ENCODE data around the gene MAP4K5. TPM values are rescaled to one million over a fixed set of nuclear protein-coding genes. Genes with fewer than 3 reads are reported as not detected.
"Not testable (repeated sequence)": the region's sequence is repeated elsewhere in the genome, so short reads cannot be mapped to it uniquely, and the experiment has no call there.

The MAP4K5 gene
- total RNA-seq, 4 donors from 2014 or later, result 40.8 to 173 (median 105) TPM

DNA sequence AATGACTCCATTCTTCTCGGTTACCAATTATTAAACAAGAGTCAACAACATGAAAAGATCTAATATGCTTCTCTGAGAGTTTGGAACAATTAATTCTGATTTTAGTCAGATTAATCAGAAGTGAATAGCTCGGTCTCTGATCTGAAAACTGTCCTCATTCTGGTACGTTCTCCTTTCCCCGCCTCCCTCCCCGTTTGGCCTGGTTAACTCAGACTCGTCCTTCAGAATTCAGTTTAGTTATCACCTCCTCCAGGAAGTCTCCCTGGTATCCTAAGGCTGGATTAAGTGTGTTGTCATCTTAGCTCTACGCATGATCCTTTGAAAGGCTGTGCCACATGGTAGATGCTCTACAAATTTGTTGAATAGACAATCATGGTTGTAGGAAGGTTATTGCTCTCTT, 22.2 kb downstream of the MAP4K5 start:
- TF ChIP-seq, protein P1, sequence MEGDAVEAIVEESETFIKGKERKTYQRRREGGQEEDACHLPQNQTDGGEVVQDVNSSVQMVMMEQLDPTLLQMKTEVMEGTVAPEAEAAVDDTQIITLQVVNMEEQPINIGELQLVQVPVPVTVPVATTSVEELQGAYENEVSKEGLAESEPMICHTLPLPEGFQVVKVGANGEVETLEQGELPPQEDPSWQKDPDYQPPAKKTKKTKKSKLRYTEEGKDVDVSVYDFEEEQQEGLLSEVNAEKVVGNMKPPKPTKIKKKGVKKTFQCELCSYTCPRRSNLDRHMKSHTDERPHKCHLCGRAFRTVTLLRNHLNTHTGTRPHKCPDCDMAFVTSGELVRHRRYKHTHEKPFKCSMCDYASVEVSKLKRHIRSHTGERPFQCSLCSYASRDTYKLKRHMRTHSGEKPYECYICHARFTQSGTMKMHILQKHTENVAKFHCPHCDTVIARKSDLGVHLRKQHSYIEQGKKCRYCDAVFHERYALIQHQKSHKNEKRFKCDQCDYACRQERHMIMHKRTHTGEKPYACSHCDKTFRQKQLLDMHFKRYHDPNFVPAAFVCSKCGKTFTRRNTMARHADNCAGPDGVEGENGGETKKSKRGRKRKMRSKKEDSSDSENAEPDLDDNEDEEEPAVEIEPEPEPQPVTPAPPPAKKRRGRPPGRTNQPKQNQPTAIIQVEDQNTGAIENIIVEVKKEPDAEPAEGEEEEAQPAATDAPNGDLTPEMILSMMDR (IDR thresholded peaks at IDR 0.05), result no peak
- TF ChIP-seq POLR2AphosphoS5 (IDR thresholded peaks at IDR 0.05), result no peak
- TF ChIP-seq POLR2A (IDR thresholded peaks at IDR 0.05), result no peak
- TF ChIP-seq EP300 (IDR thresholded peaks at IDR 0.05; ENCODE audit: low read depth), result no peak
- Histone ChIP-seq H3K27ac (no peak overlapping the region), H3K27me3 (no peaks in the 10 kb centered on the region), H3K9me3 (no peaks in the 10 kb centered on the region), H3K36me3 (no peaks in the 10 kb centered on the region), H3K4me1 (no peaks in the 10 kb centered on the region), H3K4me3 (no peak overlapping the region)
- WGBS, 2 donors (ENCODE audit: low coverage in 1 of 2), result 88 to 92% methylated on average over 7 of the region's 7 CpGs
- intact Hi-C loops (cut with DNase I; ENCODE audit: low total_unique reads) (no loop called here), in situ Hi-C loops (cut with MboI; ENCODE audit: low pct_ligation_motif_present in 1 of 4, low pct_unique_long_range_greater_than_20kb in 1 of 4, low sequenced_read_pairs in 3 of 4) (no loop called here)
- DNase-seq, result no peak

DNA sequence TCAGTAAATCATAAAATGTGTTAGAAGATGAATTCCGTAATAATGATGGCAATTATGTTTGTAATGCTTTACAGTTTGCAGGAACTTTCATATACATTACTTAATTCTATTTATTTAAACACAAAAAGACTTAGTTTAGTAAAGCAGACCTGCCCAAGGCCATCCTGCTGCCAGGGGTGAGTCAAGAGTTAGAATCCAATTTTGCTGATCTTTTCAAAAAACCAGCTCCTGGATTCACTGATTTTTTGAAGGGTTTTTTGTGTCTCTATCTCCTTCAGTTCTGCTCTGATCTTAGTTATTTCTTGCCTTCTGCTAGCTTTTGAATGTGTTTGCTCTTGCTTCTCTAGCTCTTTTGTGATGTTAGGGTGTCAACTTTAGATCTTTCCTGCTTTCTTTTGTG, 25.3 kb downstream of the MAP4K5 start:
- intact Hi-C loops (cut with DNase I; ENCODE audit: low total_unique reads), result not testable (repeated sequence)

DNA sequence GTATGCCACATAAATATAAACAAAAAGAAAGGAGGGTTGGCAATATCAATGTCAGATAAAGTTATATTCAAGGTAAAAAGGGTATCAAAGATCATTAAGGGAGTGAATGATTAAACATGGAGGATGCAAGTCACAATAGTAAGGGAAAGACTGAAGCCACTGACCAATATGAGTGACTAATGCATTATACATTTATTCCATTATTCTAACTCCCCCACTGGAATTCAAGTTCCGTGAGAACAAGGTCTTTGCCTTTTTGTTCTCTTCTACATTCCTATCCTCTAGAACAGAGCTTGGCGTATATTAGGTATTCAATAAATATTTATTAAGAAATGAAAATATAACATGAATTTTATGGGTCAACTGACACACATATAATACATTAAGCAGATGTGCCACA, 30.7 kb downstream of the MAP4K5 start:
- intact Hi-C loops (cut with DNase I; ENCODE audit: low total_unique reads), result no loop called here
- in situ Hi-C loops (cut with MboI; ENCODE audit: low pct_ligation_motif_present in 1 of 4, low pct_unique_long_range_greater_than_20kb in 1 of 4, low sequenced_read_pairs in 3 of 4), result no loop called here
- H3K27ac ChIP-seq, result no peak overlapping the region
- no peaks in the 10 kb centered on the region for H3K9me3 ChIP-seq
- H3K4me1 ChIP-seq, result no peaks in the 10 kb centered on the region
- 89 to 93% methylated on average over 2 of the region's 2 CpGs for WGBS, 2 donors (ENCODE audit: low coverage in 1 of 2)
- peaks cover 0 to 8% (median 0%) of the 10 kb centered on the region in 4 donors for H3K36me3 ChIP-seq
- no peak overlapping the region for H3K4me3 ChIP-seq
- H3K27me3 ChIP-seq, result no peaks in the 10 kb centered on the region
- DNase-seq, result no peak
- TF ChIP-seq POLR2A (IDR thresholded peaks at IDR 0.05) (no peak), EP300 (IDR thresholded peaks at IDR 0.05; ENCODE audit: low read depth) (no peak), POLR2AphosphoS5 (IDR thresholded peaks at IDR 0.05) (no peak)
- TF ChIP-seq, protein P1 (IDR thresholded peaks at IDR 0.05), result no peak

More for the DNA sequence above, 25.3 kb downstream of the MAP4K5 start:
- H3K4me3 ChIP-seq; H3K9me3 ChIP-seq; H3K27ac ChIP-seq; H3K36me3 ChIP-seq; DNase-seq; in situ Hi-C loops (cut with MboI; ENCODE audit: low pct_ligation_motif_present in 1 of 4, low pct_unique_long_range_greater_than_20kb in 1 of 4, low sequenced_read_pairs in 3 of 4); H3K27me3 ChIP-seq; H3K4me1 ChIP-seq: not testable (repeated sequence)
- 84 to 100% methylated on average over 1 of the region's 1 CpG for WGBS, 2 donors (ENCODE audit: low coverage in 1 of 2)

DNA sequence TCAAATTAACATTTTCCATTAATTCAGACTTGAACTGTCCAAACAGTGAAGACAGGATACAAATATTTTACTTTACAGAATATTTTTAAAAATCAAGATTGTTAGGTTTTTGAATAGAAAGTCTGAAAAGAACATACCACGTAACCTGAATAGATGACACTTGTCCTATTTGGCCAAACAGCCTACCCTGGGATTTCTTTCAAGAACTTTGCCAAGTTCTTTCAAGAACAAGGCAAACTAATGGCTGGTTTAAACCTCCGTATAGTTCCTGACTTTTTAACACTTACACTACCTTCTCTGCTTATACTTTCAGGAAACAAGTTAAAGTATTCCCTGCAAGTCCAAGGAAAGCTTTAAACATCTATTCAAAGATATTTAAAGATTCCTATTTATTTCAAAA, 35.0 kb downstream of the MAP4K5 start:
- Histone ChIP-seq H3K4me3 (no peak overlapping the region), H3K4me1 (no peaks in the 10 kb centered on the region), H3K27me3 (no peaks in the 10 kb centered on the region), H3K27ac (no peak overlapping the region), H3K36me3 (no peaks in the 10 kb centered on the region), H3K9me3 (no peaks in the 10 kb centered on the region)
- in situ Hi-C loops (cut with MboI; ENCODE audit: low pct_ligation_motif_present in 1 of 4, low pct_unique_long_range_greater_than_20kb in 1 of 4, low sequenced_read_pairs in 3 of 4), result no loop called here
- TF ChIP-seq POLR2A (IDR thresholded peaks at IDR 0.05) (no peak), EP300 (IDR thresholded peaks at IDR 0.05; ENCODE audit: low read depth) (no peak), POLR2AphosphoS5 (IDR thresholded peaks at IDR 0.05) (no peak)
- TF ChIP-seq, protein P1 (IDR thresholded peaks at IDR 0.05), result no peak
- DNase-seq, result no peak
- 70 to 80% methylated on average over 2 of the region's 2 CpGs for WGBS, 2 donors (ENCODE audit: low coverage in 1 of 2)
- intact Hi-C loops (cut with DNase I; ENCODE audit: low total_unique reads), result no loop called here

DNA sequence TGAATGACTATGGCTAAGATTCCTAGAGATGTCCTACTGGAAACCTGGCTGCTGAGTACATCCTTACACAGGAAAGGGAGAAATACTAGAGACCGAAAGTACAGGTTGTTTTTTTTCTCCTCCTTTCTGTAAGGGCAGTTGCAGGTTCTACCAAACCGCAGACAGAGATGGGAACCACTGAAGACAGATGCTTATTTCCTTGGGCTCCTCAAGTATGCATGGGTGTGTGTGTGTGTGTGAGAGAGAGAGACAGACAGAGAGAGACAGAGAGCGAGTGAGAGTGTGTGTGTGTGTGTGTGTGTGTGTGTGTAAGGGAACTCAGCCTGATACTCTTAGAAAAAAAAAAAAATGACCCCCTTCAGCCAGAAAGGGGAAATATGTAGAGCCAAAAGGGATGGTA, 42.5 kb downstream of the MAP4K5 start:
- Histone ChIP-seq H3K27ac (no peak overlapping the region), H3K36me3 (peaks cover 0 to 7% (median 0%) of the 10 kb centered on the region in 4 donors), H3K4me1 (no peaks in the 10 kb centered on the region), H3K4me3 (no peak overlapping the region), H3K27me3 (no peaks in the 10 kb centered on the region), H3K9me3 (no peaks in the 10 kb centered on the region)
- in situ Hi-C loops (cut with MboI; ENCODE audit: low pct_ligation_motif_present in 1 of 4, low pct_unique_long_range_greater_than_20kb in 1 of 4, low sequenced_read_pairs in 3 of 4), result no loop called here
- intact Hi-C loops (cut with DNase I; ENCODE audit: low total_unique reads), result no loop called here
- no peak for DNase-seq
- 84 to 90% methylated on average over 3 of the region's 3 CpGs for WGBS, 2 donors (ENCODE audit: low coverage in 1 of 2)
- no peak for TF ChIP-seq EP300 (IDR thresholded peaks at IDR 0.05; ENCODE audit: low read depth)
- no peak for TF ChIP-seq POLR2AphosphoS5 (IDR thresholded peaks at IDR 0.05)
- TF ChIP-seq, protein P1 (IDR thresholded peaks at IDR 0.05), result no peak
- TF ChIP-seq POLR2A (IDR thresholded peaks at IDR 0.05), result no peak

All from transverse colon (tissue), 4 donors.